GM20431 (cell line): ENCODE measurements around the gene CERS6.

Experiments
- in situ Hi-C: fragments of 300-500 bp; cut with MseI, MboI; formaldehyde crosslinking; loops from one replicate; pipeline ENCODE4 v1.15.0; 2020; ENCODE audit warnings: low sequenced_read_pairs; ENCODE audit not compliant: unreplicated experiment

Gene CERS6

DNA sequence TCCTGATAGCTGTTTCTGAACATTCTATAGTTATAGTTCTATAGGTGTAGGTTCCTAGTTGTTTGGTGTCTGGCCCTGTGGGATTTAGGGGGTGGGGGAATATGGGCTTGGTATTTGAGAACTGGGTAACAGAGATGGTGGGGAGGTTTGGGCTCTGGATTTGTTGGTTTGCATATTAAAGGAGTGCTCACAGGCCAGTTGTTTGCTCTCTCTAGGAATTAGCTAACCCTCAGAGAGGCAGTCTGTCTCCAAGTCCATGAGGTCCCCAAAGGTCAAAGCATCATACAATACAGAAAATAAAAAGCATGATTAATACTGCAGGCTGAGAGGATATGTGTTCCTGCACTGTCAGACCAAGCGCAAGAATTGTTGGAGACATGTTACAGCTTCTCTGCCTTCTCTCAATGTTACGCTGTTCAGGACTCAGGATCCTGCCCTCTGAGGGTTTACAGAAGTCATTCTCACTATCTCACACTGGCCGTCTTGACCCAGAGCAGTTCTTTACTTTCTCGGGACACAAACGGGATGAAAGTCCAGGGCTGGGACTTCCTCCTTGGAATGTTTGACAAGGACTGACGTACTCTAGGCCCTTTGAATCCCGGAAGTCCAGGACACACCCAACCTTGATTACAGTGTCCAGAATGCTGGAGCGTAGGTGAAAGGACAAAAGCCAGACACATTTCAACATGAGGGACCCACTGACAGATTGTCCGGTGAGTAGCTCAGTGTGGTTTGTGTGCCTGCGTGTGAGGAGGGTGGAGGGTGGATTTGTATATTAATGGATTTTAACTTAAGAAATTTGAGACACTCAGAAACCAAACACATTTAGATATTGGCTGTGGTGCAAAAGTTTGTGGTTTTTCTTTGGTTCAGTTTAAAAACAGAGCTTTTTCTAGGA lies 346.1 kb downstream of the CERS6 start, which contains the start of gene NOSTRIN:
Gene NOSTRIN, plus strand, starts transcription at position 677 of the 898 bp plus-strand sequence. Its CDS starts 10 bp downstream, at position 687.
- in situ Hi-C loops = no loop called here

DNA sequence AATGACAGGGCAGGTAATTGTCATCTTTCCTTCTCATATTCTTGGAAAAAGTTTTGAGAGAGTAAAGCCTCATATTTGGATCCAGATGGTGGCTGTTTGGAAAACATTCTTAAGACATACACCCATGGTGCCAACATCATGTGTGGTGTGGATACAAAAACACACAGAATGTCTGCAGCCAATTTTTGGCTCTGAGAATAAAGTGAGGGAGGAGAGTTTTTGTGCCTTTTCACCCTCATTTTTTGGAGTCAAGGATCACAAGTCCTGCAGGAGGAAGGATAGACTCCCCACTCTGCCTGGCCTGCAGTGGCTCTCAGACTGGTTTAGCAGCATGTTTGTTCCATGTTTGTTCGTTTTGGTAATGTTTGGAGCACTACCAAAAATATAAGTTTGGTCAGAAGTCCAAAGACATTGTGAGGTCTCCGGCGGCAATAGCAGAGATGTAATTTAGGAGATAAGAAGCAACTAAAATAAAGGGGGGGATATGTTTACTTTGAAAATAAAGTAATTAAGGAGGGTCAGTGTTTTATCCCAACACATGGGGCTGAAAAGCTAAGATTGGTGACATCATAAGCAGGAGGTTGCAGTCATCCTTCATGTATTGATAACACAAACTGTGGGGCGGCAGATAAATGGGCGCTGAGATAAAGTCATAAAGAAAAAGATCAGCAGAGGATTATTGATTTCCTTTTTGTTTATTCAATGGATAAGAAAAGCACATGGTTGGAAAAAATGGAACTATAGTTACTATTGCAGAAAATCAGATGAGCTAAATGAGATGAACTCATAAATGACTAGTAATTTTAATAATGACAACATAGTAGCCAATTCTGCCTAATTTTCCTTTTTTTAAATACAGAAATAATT lies 347.0 kb downstream of the CERS6 start:
- in situ Hi-C loops = no loop called here

DNA sequence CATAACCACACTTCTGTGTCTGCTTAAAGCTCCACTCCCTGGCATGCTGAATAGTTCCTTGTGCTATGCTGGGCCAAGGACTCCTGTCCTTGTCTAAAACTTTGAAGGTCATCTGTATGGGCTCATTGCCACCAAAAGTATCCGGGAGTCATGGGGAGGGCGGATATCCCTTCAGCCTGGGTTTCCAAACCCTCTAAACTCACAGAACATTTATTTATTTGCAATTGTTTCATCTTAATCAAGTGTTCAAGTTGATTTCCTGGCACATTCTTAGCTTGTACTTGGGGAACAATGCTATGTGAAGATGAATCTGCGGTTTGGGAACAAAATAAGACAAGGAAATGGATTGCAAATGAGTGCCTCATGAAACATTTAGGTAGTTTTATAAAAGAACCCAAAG lies 348.1 kb downstream of the CERS6 start:
- in situ Hi-C loops = no loop called here

DNA sequence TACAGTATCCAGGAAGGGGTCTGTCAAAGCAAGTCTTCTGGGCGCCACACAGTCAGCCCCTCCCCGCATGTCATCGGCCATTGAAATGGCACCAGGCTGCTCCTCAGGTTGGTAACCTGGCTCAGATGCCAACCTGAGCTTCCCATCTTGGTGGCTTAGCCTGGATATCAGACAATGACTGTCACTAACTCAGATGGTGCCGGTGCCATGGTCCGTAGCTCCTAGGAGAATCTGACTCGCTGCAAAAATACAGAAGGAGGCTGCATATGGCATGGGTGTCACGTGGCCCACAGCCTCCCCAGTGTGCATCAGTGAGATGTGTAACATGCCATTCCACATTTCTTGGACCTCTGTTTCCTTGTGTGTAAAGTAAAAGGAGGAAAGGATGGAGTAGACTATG lies 349.5 kb downstream of the CERS6 start:
- in situ Hi-C loops = no loop called here

DNA sequence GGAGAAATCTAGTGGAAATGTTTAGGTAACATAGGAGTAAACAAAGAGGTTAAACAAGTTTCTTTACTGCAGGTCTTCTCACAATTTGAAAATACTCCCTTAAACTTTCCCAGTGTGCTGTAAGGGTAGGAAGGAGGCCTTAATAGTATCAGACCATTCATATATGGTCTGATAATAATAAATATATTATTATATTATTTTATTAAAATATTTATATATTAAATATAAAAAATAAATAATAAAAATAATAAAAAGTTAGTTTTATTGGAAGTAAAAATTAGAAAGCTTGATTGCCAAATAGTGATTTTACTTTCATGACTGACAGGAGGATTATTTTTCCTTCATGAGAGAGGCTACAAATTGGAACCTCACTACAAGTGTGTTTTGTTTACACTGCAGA lies 353.5 kb downstream of the CERS6 start:
- in situ Hi-C loops = no loop called here

DNA sequence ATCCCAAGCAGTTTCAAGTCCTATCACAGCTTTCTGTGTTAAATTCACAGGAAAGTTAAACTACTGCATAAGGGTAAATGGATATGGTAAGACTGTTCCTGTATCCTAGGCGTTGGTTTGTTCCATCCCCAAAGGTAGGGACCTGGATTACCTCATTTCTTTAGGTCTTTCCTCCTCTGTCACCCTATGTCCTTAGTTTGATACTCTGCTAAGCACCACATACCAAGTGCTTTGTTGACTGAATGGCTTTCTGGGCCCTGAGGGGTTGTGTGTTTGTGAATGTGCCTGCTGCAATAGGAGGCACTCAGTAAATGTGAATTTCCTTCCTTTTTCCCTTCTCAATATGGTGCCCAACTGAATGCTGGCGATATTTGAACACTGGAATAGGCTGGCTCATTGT lies 354.2 kb downstream of the CERS6 start:
- in situ Hi-C loops = no loop called here

DNA sequence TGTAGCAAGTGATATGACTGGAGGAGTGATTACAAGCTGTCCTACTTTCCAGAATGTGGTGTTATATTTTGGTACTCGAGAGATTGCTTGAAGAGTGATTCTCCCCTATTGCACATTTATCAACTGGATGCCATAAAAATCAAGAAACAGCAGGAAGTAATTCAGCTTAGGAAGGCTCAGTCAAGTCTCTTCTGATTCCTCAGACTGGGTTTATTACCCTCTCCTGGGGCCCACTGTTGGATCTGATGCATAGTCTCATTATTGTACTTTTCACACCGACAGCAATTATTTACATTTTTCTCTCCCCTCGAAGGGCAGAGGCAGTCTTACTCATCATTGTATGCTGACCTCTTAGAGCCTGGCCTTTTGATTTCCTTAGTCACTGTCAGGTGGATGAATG lies 355.6 kb downstream of the CERS6 start:
- in situ Hi-C loops = no loop called here

DNA sequence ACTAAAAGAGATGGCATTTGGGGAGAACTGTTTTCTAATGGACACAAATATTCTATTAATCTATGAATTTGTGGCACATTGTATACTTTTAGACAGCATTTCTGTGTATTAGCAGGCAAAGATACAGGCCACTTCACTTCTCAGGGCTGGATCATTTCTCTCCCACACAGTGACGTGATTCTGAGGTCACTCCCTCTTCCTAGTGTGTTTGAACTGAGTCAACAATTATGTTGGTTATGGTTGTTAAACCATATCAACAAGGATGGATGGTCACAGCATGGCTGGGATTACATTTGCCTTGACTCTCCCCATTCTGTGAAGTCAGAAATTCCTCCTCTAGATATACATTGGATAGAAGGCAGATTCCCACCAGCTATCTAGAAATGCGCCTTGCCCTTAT lies 358.0 kb downstream of the CERS6 start:
- in situ Hi-C loops = no loop called here

DNA sequence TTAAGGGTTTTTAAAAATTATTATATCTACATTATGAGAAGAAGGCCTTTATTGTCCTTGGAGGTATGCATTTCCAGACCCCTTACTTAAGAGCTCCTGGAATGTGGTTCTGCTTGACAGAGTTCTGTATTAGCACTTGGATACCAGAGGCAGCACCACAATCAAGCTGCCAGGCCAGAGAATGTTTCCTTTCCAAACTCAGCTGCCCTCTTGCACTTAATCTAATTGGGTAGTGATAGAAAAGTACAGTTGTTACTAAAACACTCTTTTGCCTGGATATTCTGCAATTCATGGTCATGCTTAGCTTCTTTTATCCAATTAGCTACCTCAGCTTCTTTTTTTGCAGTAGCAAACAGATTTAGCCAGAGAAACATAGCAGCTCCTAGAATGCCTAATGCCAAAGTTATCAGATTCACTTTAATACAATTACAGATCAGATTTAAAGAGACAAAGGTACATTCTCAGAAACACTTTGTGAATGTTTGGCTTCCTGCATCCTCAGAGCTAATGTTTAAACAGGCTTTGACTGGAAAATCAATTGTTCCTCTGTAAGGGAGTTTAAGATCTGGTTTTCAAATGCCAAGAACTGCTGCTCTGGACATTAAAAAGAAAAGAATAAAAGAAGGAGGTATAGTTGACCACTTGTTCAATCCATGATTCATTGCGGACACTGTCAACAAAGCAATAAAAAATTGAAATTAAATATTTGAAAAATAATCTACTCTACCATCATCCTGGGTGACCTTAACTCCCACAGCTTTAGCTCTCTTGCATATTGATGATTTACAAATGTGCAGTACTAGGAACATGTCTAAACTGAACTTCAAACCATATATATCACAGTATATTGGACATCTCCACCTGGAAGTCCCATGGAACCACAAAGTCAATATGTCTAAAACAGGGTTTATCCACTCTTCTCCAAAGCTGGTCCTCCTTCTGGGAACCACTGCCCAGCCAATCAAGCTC lies 359.2 kb downstream of the CERS6 start:
- in situ Hi-C loops = no loop called here

DNA sequence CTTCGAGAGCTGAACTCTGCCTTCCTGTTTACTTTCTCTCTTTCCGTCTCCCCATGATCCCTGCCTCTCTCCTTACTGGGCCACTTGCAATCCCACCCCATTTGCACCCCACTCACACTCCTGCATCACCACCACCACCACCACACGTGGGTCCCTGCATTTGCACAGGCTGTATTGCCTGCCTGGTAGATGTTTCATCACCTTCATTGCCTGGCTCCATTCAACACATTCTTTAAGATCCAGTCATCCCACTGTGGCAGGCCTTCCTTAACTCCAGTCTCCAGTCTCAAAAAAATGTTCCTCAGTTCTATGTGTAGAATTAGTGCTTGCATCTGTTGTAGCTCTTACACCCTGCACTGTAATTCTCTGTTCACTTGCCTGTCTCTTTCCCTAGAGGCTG lies 360.3 kb downstream of the CERS6 start:
- in situ Hi-C loops = no loop called here

DNA sequence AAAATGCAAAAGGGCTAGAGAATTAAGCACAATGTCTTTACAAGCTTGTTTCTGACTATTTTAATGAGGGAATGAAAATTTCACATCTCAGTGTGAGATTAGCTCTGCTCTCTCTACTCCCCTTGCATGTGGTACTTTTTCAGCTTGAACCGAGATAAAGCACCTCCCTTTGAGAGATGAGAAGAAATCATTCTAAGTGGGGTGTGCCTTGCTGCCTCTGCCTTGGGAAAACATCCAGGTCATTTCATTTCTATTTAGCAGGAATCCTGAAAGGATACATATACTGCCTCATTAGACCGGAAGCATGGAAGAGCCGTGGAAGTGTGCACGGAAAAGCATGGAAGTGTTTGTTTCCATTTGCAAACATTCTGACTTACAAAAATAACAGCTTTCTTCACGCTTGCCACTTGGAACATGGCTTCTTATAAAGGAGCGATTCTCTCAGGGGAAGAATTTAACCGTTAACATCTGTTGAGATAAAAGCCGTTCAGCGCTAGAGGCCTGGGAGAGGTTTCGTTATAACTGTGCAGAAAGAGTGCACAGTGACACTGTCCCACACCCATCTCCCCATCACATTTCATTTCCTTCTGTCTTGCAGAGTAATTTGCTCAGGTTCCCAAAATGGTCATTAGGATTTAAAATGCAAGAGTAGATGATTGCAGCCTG lies 363.1 kb downstream of the CERS6 start:
- in situ Hi-C loops = no loop called here

DNA sequence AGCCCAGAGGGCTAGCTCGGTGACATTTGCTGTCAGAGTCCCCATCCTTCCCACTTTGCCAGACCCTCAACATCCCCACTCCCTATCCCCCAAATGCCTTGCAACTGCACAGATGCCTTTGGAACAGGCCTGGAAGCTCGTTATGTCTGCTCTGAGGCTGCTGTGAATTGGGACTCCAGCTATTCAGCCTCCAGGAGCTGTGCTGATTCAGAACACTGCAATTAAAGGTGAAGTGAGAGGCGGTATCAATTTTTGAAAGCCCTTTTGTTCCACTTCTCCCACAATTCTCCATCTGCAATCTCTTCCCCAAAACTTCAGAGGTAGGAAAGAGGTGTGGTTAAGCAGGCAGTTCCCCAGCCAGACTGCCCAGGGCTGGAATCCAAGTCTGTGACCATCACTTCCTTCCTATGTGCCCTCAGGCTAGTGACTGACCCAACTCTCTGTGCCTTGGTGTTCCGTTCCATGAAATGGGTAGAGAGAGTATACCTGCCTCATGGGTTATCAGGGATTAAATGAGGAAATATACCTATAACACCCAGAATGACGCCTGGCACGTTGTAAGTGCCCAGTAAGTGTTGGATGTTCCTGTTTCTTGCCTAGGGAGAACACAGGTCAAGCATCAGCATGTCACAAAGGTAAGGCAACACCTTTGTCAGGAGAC lies 363.9 kb downstream of the CERS6 start:
- in situ Hi-C loops = no loop called here

DNA sequence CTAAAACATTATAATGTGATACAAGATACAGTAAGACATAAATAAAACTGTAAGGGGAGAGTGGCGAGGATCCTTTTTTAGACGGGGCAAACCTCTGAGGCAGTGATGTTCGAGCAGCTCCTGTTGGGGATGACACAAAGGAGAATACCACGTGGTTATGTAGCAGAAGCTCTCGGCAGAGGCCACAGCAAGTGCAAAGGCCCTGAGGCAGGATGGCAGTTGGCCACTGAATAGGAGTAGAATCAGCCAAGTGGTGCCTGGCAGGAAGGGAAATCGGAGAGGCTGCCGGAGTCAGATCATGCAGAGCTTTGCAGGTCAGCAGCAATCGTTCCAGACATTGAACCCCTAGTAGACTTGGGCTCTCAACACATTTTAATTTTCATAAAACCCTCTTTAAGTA lies 365.5 kb downstream of the CERS6 start:
- in situ Hi-C loops = no loop called here

DNA sequence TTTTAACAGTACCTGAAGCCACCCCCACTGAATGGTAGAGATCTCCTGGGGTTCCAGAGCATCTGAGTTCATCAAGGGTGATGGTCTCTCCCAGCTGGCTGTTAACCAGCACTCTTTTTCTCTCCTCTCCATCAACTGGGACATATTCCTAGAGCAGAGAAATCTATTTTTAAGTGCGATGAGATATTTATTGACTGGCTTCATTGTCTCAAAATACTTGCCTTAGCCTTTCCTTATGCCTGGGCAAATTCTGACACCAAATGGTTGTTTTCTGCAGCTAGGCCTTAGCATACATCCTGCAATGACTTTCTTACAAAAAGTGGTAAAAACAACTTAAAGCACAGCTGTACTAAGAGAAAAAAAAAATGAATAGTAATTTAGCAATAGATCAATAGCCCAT lies 365.9 kb downstream of the CERS6 start:
- in situ Hi-C loops = no loop called here
